H9 (cell line): ENCODE measurements around the gene ZMYND8. TPM values are rescaled to one million over a fixed set of nuclear protein-coding genes. Genes with fewer than 3 reads are reported as not detected.
A peak's percentile ranks its signal among the peaks of the same experiment; 100 is the strongest.

Experiments used
- DNase-seq: peaks from one replicate; pipeline ENCODE4 v3.0.0-alpha.2; 2017
- H2AFZ ChIP-seq: one replicate; pipeline ENCODE4 v1.6.1; 2013; ENCODE audit warnings: mild to moderate bottlenecking, low read length, control low read depth, moderate library complexity
- H2AK5ac ChIP-seq: 2 replicates; pipeline ENCODE4 v1.6.1; 2013; ENCODE audit warnings: low read length, control low read depth, mixed read lengths; ENCODE audit not compliant: insufficient read length
- H2BK120ac ChIP-seq: one replicate; pipeline ENCODE4 v1.6.1; 2013; ENCODE audit warnings: low read depth, mild to moderate bottlenecking, low read length, control low read depth, inconsistent platforms; ENCODE audit not compliant: poor library complexity, severe bottlenecking
- H2BK12ac ChIP-seq: 2 replicates; pipeline ENCODE4 v1.6.1; 2013; ENCODE audit warnings: low read length, control low read depth, mixed read lengths, low read depth; ENCODE audit not compliant: insufficient read length
- H2BK15ac ChIP-seq: 2 replicates; pipeline ENCODE4 v1.6.1; 2013; ENCODE audit warnings: low read depth, low read length, control low read depth
- H2BK20ac ChIP-seq: one replicate; pipeline ENCODE4 v1.6.1; 2013; ENCODE audit warnings: low read depth, mild to moderate bottlenecking, low read length, control low read depth, inconsistent platforms; ENCODE audit not compliant: poor library complexity, severe bottlenecking
- H2BK5ac ChIP-seq: 2 replicates; pipeline ENCODE4 v1.6.1; 2013; ENCODE audit warnings: low read length, control low read depth, mixed read lengths; ENCODE audit not compliant: insufficient read length
- H3K14ac ChIP-seq: 2 replicates; pipeline ENCODE4 v1.6.1; 2013; ENCODE audit warnings: low read length, control low read depth; ENCODE audit not compliant: insufficient read depth
- H3K18ac ChIP-seq: 2 replicates; pipeline ENCODE4 v1.6.1; 2013; ENCODE audit warnings: low read depth, mild to moderate bottlenecking, mixed read lengths, low read length, control low read depth; ENCODE audit not compliant: insufficient read length
- H3K23ac ChIP-seq: 2 replicates; pipeline ENCODE4 v1.6.1; 2013; ENCODE audit warnings: low read length, control low read depth, mixed read lengths, low read depth; ENCODE audit not compliant: insufficient read length
- H3K23me2 ChIP-seq: 2 replicates; pipeline ENCODE4 v1.6.1; 2013; ENCODE audit warnings: low read depth, mild to moderate bottlenecking, mixed read lengths, low read length, control low read depth; ENCODE audit not compliant: insufficient read length, poor library complexity, severe bottlenecking
- H3K27ac ChIP-seq: 2 replicates; pipeline ENCODE4 v1.5.1; 2013; ENCODE audit warnings: low read length, control low read depth, mixed read lengths, low read depth; ENCODE audit not compliant: insufficient read length
- H3K27me3 ChIP-seq: 2 replicates; pipeline ENCODE4 v1.6.1; 2013; ENCODE audit warnings: low read length, control low read depth, inconsistent platforms; ENCODE audit not compliant: insufficient read depth
- H3K4ac ChIP-seq: 2 replicates; pipeline ENCODE4 v1.6.1; 2013; ENCODE audit warnings: low read depth, mild to moderate bottlenecking, control low read depth, inconsistent platforms, low read length, moderate library complexity
- H3K4me1 ChIP-seq: 2 replicates; pipeline ENCODE4 v1.6.1; 2013; ENCODE audit warnings: low read length, control low read depth, inconsistent platforms; ENCODE audit not compliant: insufficient read depth
- H3K4me2 ChIP-seq: 2 replicates; pipeline ENCODE4 v1.6.1; 2013; ENCODE audit warnings: low read length, control low read depth, mixed read lengths; ENCODE audit not compliant: insufficient read length, insufficient read depth
- H3K56ac ChIP-seq: 2 replicates; pipeline ENCODE4 v1.6.1; 2013; ENCODE audit warnings: low read depth, mild to moderate bottlenecking, mixed read lengths, low read length, control low read depth; ENCODE audit not compliant: insufficient read length
- H3K79me1 ChIP-seq: 2 replicates; pipeline ENCODE4 v1.6.1; 2013; ENCODE audit warnings: low read depth, mild to moderate bottlenecking, moderate library complexity, low read length, control low read depth, inconsistent platforms; ENCODE audit not compliant: insufficient read depth, poor library complexity, severe bottlenecking
- H3K79me2 ChIP-seq: 2 replicates; pipeline ENCODE4 v1.6.1; 2013; ENCODE audit warnings: low read length, control low read depth, inconsistent platforms; ENCODE audit not compliant: insufficient read depth
- H3K9ac ChIP-seq: 2 replicates; pipeline ENCODE4 v1.6.1; 2013; ENCODE audit warnings: low read length, control low read depth, mixed read lengths; ENCODE audit not compliant: insufficient read length; ENCODE audit errors: extremely low read depth
- H3K9me3 ChIP-seq: one replicate; pipeline ENCODE4 v1.6.1; 2013; ENCODE audit warnings: low read depth, low read length, inconsistent platforms; ENCODE audit not compliant: control insufficient read depth
- H3T11ph ChIP-seq: one replicate; pipeline ENCODE4 v1.6.1; 2013; ENCODE audit warnings: mild to moderate bottlenecking, low read length, control low read depth, inconsistent platforms
- H4K20me1 ChIP-seq: one replicate; pipeline ENCODE4 v1.6.1; 2013; ENCODE audit not compliant: control insufficient read depth, insufficient read length, insufficient read depth
- H4K5ac ChIP-seq: 2 replicates; pipeline ENCODE4 v1.6.1; 2013; ENCODE audit warnings: low read depth, mild to moderate bottlenecking, mixed read lengths, low read length, control low read depth; ENCODE audit not compliant: insufficient read length
- H4K8ac ChIP-seq: replicated peaks from 2 replicates; pipeline ENCODE4 v1.6.1; 2013; ENCODE audit warnings: low read length, control low read depth, mixed read lengths, low read depth; ENCODE audit not compliant: insufficient read length
- H4K91ac ChIP-seq: 2 replicates; pipeline ENCODE4 v1.6.1; 2013; ENCODE audit warnings: low read depth, mild to moderate bottlenecking, moderate library complexity, mixed read lengths, low read length, control low read depth; ENCODE audit not compliant: insufficient read length
- H3K27ac Mint-ChIP-seq, 3 experiments: 2 replicates in 2 of 3; 3 replicates in 1 of 3; pipeline ENCODE4 v1.8.0; 2020 to 2021; ENCODE audit warnings: mixed read lengths in 3 of 3, mild to moderate bottlenecking in 1 of 3, moderate library complexity in 1 of 3
- H3K27me3 Mint-ChIP-seq: 2 replicates; pipeline ENCODE4 v1.8.0; 2021; ENCODE audit warnings: low read depth, mild to moderate bottlenecking, moderate library complexity, mixed read lengths
- H3K36me3 Mint-ChIP-seq, 3 experiments: 2 replicates in 2 of 3; 3 replicates in 1 of 3; pipeline ENCODE4 v1.8.0; 2020 to 2021; ENCODE audit warnings: low read depth in 3 of 3, mixed read lengths in 3 of 3; ENCODE audit not compliant: insufficient read depth in 1 of 3
- H3K4me1 Mint-ChIP-seq, 2 experiments: 2 replicates each; pipeline ENCODE4 v1.8.0; 2020; ENCODE audit warnings: mixed read lengths in 2 of 2
- H3K4me3 Mint-ChIP-seq, 2 experiments: 2 replicates in 1 of 2; 3 replicates in 1 of 2; pipeline ENCODE4 v1.8.0; 2020 to 2021; ENCODE audit warnings: mild to moderate bottlenecking in 2 of 2, mixed read lengths in 2 of 2, moderate library complexity in 1 of 2
- H3K9me3 Mint-ChIP-seq, 2 experiments: 2 replicates in 1 of 2; 3 replicates in 1 of 2; pipeline ENCODE4 v1.8.0; 2020; ENCODE audit warnings: mild to moderate bottlenecking in 2 of 2, mixed read lengths in 2 of 2, moderate library complexity in 1 of 2
- CTCF ChIP-seq: fragments of 200-600 bp; sonication (generic); conservative IDR thresholded peaks from 3 replicates; pipeline ENCODE4 v1.8.0; 2021; ENCODE audit warnings: antibody characterized with exemption, mild to moderate bottlenecking
- WGBS: extraction: QIAGEN DNeasy Blood & Tissue Kit; methylation state at CpG from one replicate; pipeline ENCODE4 v1.1.7; 2013; ENCODE audit warnings: missing lambda C conversion rate, low lambda C conversion rate, mixed read lengths; ENCODE audit not compliant: insufficient read length; ENCODE audit errors: extremely low coverage; 5-methylcytosine and 5-hydroxymethylcytosine counted together
- total RNA-seq: library from RNA; stranded (reverse); gene quantifications from 2 replicates; pipeline ENCODE4 v1.2.1, GENCODE V29; 2021

ZMYND8 gene
- total RNA-seq, 1 experiment from 2014 or later = 158 TPM

- Mint-ChIP-seq H3K27me3 (no peaks in the 10 kb centered on the region), H3K27ac (peak overlapping the region in 2 of 3 experiments; percentile 19 to 54; a peak in 1 of 7 replicates), H3K4me1 (peaks cover 5 to 12% of the 10 kb centered on the region in 2 experiments; a peak in 3 of 4 replicates), H3K4me3 (no peak overlapping the region), H3K36me3 (peaks cover 61 to 95% (median 94%) of the 10 kb centered on the region in 3 experiments; a peak in 6 of 7 replicates), H3K9me3 (no peaks in the 10 kb centered on the region)
- Histone ChIP-seq H3K79me1 (peaks cover 2% of the 10 kb centered on the region), H3K23ac (no peak overlapping the region), H3K27ac (no peak overlapping the region), H3K4me2 (no peak overlapping the region), H3K56ac (no peak overlapping the region), H3K9ac (no peak overlapping the region), H2BK15ac (no peak overlapping the region), H3K23me2 (no peaks in the 10 kb centered on the region), H2BK5ac (no peak overlapping the region), H2BK12ac (no peak overlapping the region), H3K79me2 (no peaks in the 10 kb centered on the region), H3K18ac (no peak overlapping the region), H2AK5ac (no peak overlapping the region), H2BK20ac (no peak overlapping the region), H3K27me3 (no peaks in the 10 kb centered on the region), H4K8ac (no peak overlapping the region), H2BK120ac (no peak overlapping the region), H3T11ph (no peak overlapping the region), H4K5ac (no peak overlapping the region), H3K14ac (no peak overlapping the region), H3K4me1 (no peaks in the 10 kb centered on the region), H2AFZ (no peak overlapping the region), H4K20me1 (no peaks in the 10 kb centered on the region), H4K91ac (no peak overlapping the region), H3K9me3 (no peaks in the 10 kb centered on the region), H3K4ac (no peak overlapping the region)
- no peak for DNase-seq
- TF ChIP-seq CTCF = no peak
- no CpG with 5 or more reads among the region's 4 CpGs for WGBS
Observed at GRCh38 chr20:47285189-47285588, 71.3 kb downstream of the ZMYND8 start.
